Effector memory CD8-positive, alpha-beta T cell (primary cell): Measurements from ENCODE around the gene TMPRSS11A.

Experiments used
- ATAC-seq: fragments of 150-1000 bp; cut with Tn5 transposase; replicated peaks from 2 replicates; pipeline ENCODE4 v1.10.0; 2021; ENCODE audit warnings: mild to moderate bottlenecking, moderate library complexity
- DNase-seq, 3 experiments: peaks; one replicate each; pipeline ENCODE4 v3.0.0; 2021
- H3K27ac Mint-ChIP-seq, 2 donors: one replicate each; pipeline ENCODE4 v1.8.0; 2022; ENCODE audit warnings: mild to moderate bottlenecking in 2 of 2, mixed read lengths in 2 of 2, moderate library complexity in 2 of 2
- H3K27me3 Mint-ChIP-seq, 2 donors: one replicate each; pipeline ENCODE4 v1.8.0; 2022; ENCODE audit warnings: mixed read lengths in 2 of 2
- H3K36me3 Mint-ChIP-seq: one replicate; pipeline ENCODE4 v1.8.0; 2022; ENCODE audit warnings: mild to moderate bottlenecking, moderate library complexity, mixed read lengths; ENCODE audit not compliant: insufficient read depth
- H3K4me1 Mint-ChIP-seq, 2 donors: one replicate each; pipeline ENCODE4 v1.8.0; 2022; ENCODE audit warnings: low read depth in 2 of 2, mixed read lengths in 2 of 2
- H3K4me3 Mint-ChIP-seq, 2 donors: one replicate each; pipeline ENCODE4 v1.8.0; 2022; ENCODE audit warnings: mild to moderate bottlenecking in 2 of 2, mixed read lengths in 2 of 2, moderate library complexity in 2 of 2
- H3K9me3 Mint-ChIP-seq, 2 donors: one replicate each; pipeline ENCODE4 v1.8.0; 2022; ENCODE audit warnings: mixed read lengths in 2 of 2
- total RNA-seq, 9 experiments: gene quantifications; one replicate each; lab custom pipeline; 2026; lab: John Stamatoyannopoulos, UW

The TMPRSS11A gene
- total RNA-seq: 0 reads per million in 9 experiments

GRCh38 chr4:67963356-67963755 lies at the start of gene TMPRSS11A:
Gene TMPRSS11A (minus strand): TSS chr4:67963493. CDS start chr4:67963393, 100 bp downstream.
- no peak for ATAC-seq
- DNase-seq: no peak
- no peaks in the 10 kb centered on the region for H3K4me1 Mint-ChIP-seq
- no peak within 1 kb of the TSS for H3K4me3 Mint-ChIP-seq
- H3K36me3 Mint-ChIP-seq: no peaks in the 10 kb centered on the region
- H3K9me3 Mint-ChIP-seq: no peaks in the 10 kb centered on the region
- no peaks in the 10 kb centered on the region for H3K27me3 Mint-ChIP-seq
- H3K27ac Mint-ChIP-seq: no peak within 1 kb of the TSS

DNA sequence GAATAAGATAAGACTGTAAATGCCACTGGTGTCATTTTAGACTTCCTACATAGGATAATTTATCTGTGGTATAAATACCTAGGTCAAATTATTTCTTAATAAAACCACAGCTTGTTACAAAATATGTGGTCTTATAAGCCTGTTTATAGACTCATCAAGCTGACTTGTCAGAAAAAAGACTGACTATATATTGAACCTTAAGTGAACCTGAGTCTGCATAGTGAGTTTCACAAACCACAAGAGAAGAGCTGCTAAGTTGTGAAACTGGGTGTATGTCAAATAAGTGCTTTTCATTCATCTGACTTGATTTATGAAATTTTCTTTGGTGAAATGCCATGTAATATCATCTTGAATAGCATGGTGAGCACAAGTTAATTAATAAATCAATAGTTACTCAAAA lies 48.4 kb upstream of the TMPRSS11A start:
- no peaks in the 10 kb centered on the region for H3K4me1 Mint-ChIP-seq
- ATAC-seq: no peak
- no peak overlapping the region for H3K27ac Mint-ChIP-seq
- H3K36me3 Mint-ChIP-seq: no peaks in the 10 kb centered on the region
- H3K4me3 Mint-ChIP-seq: no peak overlapping the region
- H3K27me3 Mint-ChIP-seq: no peaks in the 10 kb centered on the region
- no peaks in the 10 kb centered on the region for H3K9me3 Mint-ChIP-seq
- no peak for DNase-seq

GRCh38 chr4:68002906-68003305 lies 39.6 kb upstream of the TMPRSS11A start:
- Mint-ChIP-seq H3K36me3 (no peaks in the 10 kb centered on the region), H3K9me3 (peaks cover 0 to 11% of the 10 kb centered on the region in 2 donors), H3K27me3 (no peaks in the 10 kb centered on the region), H3K27ac (no peak overlapping the region), H3K4me3 (no peak overlapping the region), H3K4me1 (no peaks in the 10 kb centered on the region)
- DNase-seq (no peak), ATAC-seq (no peak)

- Mint-ChIP-seq H3K36me3 (no peaks in the 10 kb centered on the region), H3K27me3 (no peaks in the 10 kb centered on the region), H3K27ac (no peak overlapping the region), H3K4me1 (no peaks in the 10 kb centered on the region), H3K9me3 (no peaks in the 10 kb centered on the region), H3K4me3 (no peak overlapping the region)
- ATAC-seq (no peak), DNase-seq (no peak)
These were observed 32.8 kb upstream of the TMPRSS11A start for GRCh38 chr4:67996127-67996526.

DNA sequence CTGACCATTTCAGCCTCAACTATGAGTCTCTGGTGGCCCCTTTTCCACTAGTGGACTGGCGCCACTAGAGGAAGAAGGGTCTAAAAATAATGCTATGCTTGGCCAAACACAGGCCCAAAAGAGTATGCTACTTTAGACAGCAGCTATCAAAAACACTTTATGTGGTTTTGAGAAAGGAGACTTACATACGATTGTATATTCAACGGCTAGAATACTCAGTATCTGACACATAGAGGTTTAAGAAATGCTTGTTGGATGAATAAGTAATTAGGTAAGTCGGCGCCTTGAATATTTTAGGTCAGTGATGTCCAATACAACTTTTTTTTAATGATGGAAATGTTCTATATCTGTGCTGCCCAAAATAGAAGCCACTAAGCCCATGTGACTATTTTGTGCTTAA lies 25.7 kb upstream of the TMPRSS11A start:
- ATAC-seq (no peak), DNase-seq (no peak)
- Mint-ChIP-seq H3K4me3 (no peak overlapping the region), H3K4me1 (no peaks in the 10 kb centered on the region), H3K27ac (no peak overlapping the region), H3K27me3 (no peaks in the 10 kb centered on the region), H3K36me3 (no peaks in the 10 kb centered on the region), H3K9me3 (no peaks in the 10 kb centered on the region)

GRCh38 chr4:67983333-67983732 lies 20.0 kb upstream of the TMPRSS11A start:
- Mint-ChIP-seq H3K27me3 (no peaks in the 10 kb centered on the region), H3K9me3 (peaks cover 0 to 2% of the 10 kb centered on the region in 2 donors), H3K4me3 (no peak overlapping the region), H3K27ac (no peak overlapping the region), H3K4me1 (no peaks in the 10 kb centered on the region), H3K36me3 (no peaks in the 10 kb centered on the region)
- DNase-seq: no peak
- no peak for ATAC-seq

DNA sequence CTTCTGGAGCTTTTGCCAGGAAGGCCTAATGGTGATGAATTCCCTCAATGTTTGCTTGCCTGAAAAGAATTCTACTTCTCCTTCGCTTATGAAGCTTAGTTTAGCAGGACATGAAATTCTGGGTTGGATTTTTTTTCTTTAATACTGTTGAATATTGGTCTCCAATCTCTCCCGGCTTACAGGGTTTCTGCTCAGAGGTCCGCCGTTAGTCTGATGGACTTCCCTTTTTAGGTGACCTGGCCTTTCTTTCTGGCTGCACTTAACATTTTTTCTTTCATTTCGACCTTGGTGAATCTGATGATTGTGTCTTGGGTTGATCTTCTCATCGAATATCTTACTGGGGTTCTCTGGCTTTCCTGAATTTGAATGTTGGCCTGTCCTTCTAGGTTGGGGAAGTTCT lies 17.2 kb upstream of the TMPRSS11A start:
- Mint-ChIP-seq H3K9me3 (peaks cover 2 to 11% of the 10 kb centered on the region in 2 donors), H3K27ac (no peak overlapping the region), H3K4me1 (no peaks in the 10 kb centered on the region), H3K27me3 (no peaks in the 10 kb centered on the region), H3K36me3 (no peaks in the 10 kb centered on the region), H3K4me3 (no peak overlapping the region)
- ATAC-seq: no peak
- DNase-seq: no peak

DNA sequence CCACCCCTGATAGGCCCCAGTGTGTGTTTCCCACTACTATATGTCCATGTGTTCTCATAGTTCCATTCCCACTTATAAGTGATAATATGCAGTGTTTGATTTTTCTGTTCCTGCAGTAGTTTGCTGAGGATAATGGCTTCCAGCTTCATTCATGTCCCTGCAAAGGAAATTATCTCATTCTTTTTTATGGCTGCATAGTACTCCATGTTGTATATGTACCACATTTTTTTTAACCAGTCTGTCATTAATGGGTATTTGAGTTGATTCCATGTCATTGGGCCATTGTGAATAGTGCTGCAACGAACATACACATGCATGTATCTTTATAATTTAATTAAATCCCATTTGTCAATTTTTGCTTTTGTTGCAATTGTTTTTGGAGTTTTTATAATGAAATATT lies 10.3 kb upstream of the TMPRSS11A start:
- peaks cover 4 to 23% of the 10 kb centered on the region in 2 donors for H3K9me3 Mint-ChIP-seq
- no peak overlapping the region for H3K4me3 Mint-ChIP-seq
- H3K36me3 Mint-ChIP-seq: no peaks in the 10 kb centered on the region
- ATAC-seq (no peak), DNase-seq (no peak)
- H3K27me3 Mint-ChIP-seq: no peaks in the 10 kb centered on the region
- no peak overlapping the region for H3K27ac Mint-ChIP-seq
- no peaks in the 10 kb centered on the region for H3K4me1 Mint-ChIP-seq

- Mint-ChIP-seq H3K27me3 (no peaks in the 10 kb centered on the region), H3K9me3 (no peaks in the 10 kb centered on the region), H3K4me1 (no peaks in the 10 kb centered on the region), H3K4me3 (no peak overlapping the region), H3K27ac (no peak overlapping the region), H3K36me3 (no peaks in the 10 kb centered on the region)
- ATAC-seq: no peak
- DNase-seq: no peak
These were observed 8.4 kb downstream of the TMPRSS11A start for GRCh38 chr4:67954890-67955289.

DNA sequence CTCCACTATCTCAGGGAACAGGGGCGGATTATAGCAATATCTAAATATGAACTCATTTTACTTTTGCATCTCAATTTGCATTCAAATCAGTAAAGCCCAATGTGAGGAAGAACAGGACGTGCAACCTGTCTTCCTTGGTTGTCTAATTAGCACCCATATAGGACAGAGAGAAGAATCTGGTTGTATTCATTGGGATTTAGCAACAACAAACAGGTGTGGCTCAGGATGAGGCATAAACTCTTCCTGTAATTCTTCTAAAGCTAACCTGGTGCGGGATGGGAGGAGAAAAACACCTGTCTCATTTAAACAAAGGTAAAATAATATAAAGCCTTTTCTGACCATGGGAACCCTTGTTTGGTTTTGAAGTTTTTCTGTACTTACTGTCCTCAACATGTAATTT lies 22.2 kb downstream of the TMPRSS11A start:
- Mint-ChIP-seq H3K27ac (no peak overlapping the region), H3K27me3 (no peaks in the 10 kb centered on the region), H3K9me3 (peaks cover 0 to 4% of the 10 kb centered on the region in 2 donors), H3K4me3 (no peak overlapping the region), H3K4me1 (no peaks in the 10 kb centered on the region), H3K36me3 (no peaks in the 10 kb centered on the region)
- ATAC-seq: no peak
- DNase-seq: no peak

- no peak for ATAC-seq
- H3K27me3 Mint-ChIP-seq: no peaks in the 10 kb centered on the region
- no peak overlapping the region for H3K4me3 Mint-ChIP-seq
- H3K36me3 Mint-ChIP-seq: no peaks in the 10 kb centered on the region
- peaks cover 0 to 4% of the 10 kb centered on the region in 2 donors for H3K9me3 Mint-ChIP-seq
- no peaks in the 10 kb centered on the region for H3K4me1 Mint-ChIP-seq
- no peak for DNase-seq
- H3K27ac Mint-ChIP-seq: no peak overlapping the region
These were observed 22.8 kb downstream of the TMPRSS11A start for GRCh38 chr4:67940506-67940905.

DNA sequence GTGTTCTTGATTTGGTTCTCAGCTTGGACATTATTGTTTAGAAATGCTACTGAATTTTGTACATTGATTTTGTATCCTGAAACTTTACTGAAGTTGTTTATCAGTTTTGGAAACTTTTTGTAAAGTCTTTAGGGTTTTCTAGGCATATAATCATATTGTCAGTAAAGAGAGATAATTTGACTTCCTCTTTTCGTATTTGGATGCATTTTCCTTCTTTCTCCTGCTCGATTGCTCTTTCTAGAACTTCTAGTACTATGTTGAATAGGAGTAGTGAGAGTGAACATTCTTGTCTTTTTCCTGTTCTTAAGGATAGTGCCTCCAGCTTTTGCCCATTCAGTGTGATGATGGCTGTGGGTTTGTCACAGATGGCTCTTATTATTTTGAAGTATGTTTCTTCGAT lies 24.1 kb downstream of the TMPRSS11A start:
- H3K4me3 Mint-ChIP-seq: no peak overlapping the region
- H3K4me1 Mint-ChIP-seq: no peaks in the 10 kb centered on the region
- ATAC-seq (no peak), DNase-seq (no peak)
- H3K36me3 Mint-ChIP-seq: no peaks in the 10 kb centered on the region
- no peak overlapping the region for H3K27ac Mint-ChIP-seq
- peaks cover 0 to 4% of the 10 kb centered on the region in 2 donors for H3K9me3 Mint-ChIP-seq
- H3K27me3 Mint-ChIP-seq: no peaks in the 10 kb centered on the region

- H3K36me3 Mint-ChIP-seq: peaks cover 3% of the 10 kb centered on the region
These were observed 27.4 kb downstream of the TMPRSS11A start for GRCh38 chr4:67935888-67936287.

DNA sequence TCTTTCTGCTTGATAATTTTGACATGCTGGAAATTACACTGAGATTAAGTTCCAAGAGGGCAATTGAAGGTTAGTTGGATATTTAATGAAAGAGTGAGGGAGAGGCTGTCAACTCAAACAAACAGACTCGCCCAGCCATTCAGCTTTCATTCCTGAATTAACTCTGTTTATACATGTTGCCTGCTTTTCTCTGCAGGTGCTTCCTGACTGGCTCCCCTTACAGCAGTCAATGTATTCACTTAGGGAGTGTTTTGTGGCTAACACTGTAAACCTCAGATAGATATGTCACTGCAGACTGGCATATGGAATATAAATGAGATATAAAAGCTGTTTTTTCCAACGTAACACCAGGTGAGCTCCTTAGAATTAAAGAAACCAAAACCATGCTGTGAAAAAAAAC lies 28.7 kb downstream of the TMPRSS11A start:
- H3K27me3 Mint-ChIP-seq: no peaks in the 10 kb centered on the region
- H3K4me3 Mint-ChIP-seq: no peak overlapping the region
- H3K36me3 Mint-ChIP-seq: peaks cover 3% of the 10 kb centered on the region
- H3K27ac Mint-ChIP-seq: no peak overlapping the region
- DNase-seq (no peak), ATAC-seq (no peak)
- H3K9me3 Mint-ChIP-seq: peaks cover 0 to 2% of the 10 kb centered on the region in 2 donors
- H3K4me1 Mint-ChIP-seq: no peaks in the 10 kb centered on the region

More at GRCh38 chr4:67935888-67936287, 27.4 kb downstream of the TMPRSS11A start:
- DNase-seq: no peak
- H3K27me3 Mint-ChIP-seq: no peaks in the 10 kb centered on the region
- peaks cover 0 to 4% of the 10 kb centered on the region in 2 donors for H3K9me3 Mint-ChIP-seq
- H3K4me3 Mint-ChIP-seq: no peak overlapping the region
- ATAC-seq: no peak
- no peaks in the 10 kb centered on the region for H3K4me1 Mint-ChIP-seq
- H3K27ac Mint-ChIP-seq: no peak overlapping the region

GRCh38 chr4:67933755-67934154 lies 29.5 kb downstream of the TMPRSS11A start:
- ATAC-seq (no peak), DNase-seq (no peak)
- H3K9me3 Mint-ChIP-seq: peaks cover 0 to 2% of the 10 kb centered on the region in 2 donors
- H3K27me3 Mint-ChIP-seq: no peaks in the 10 kb centered on the region
- no peak overlapping the region for H3K4me3 Mint-ChIP-seq
- H3K27ac Mint-ChIP-seq: no peak overlapping the region
- H3K4me1 Mint-ChIP-seq: no peaks in the 10 kb centered on the region
- H3K36me3 Mint-ChIP-seq: peaks cover 3% of the 10 kb centered on the region
